Activated CD4-positive, alpha-beta T cell treated with anti-CD3 and anti-CD28 coated beads, Interleukin-2, amount 50 U/mL, for 24 hours (primary cell): ENCODE measurements around the gene ABL1.
"Not testable (repeated sequence)": the region's sequence is repeated elsewhere in the genome, so short reads cannot be mapped to it uniquely, and the experiment has no call there.

Experiments
- DNase-seq, 2 donors: peaks; one replicate each; pipeline ENCODE4 v3.0.0-alpha.2; 2020; ENCODE audit warnings: low read depth in 1 of 2, low spot score in 1 of 2

The ABL1 gene

GRCh38 chr9:130834371-130835336 lies at the start of gene ABL1:
Gene ABL1 (plus strand): TSS chr9:130835254. CDS start chr9:130835447, 193 bp downstream.
- DNase-seq = peak; percentile 31 to 45

GRCh38 chr9:130785940-130786508 lies 49.0 kb upstream of the ABL1 start:
- no peak for DNase-seq

- no peak for DNase-seq
Measured at GRCh38 chr9:130786526-130786925, 48.5 kb upstream of the ABL1 start.

- no peak for DNase-seq
Measured at GRCh38 chr9:130789747-130790672, 45.0 kb upstream of the ABL1 start.

- DNase-seq = no peak
Measured at GRCh38 chr9:130791303-130791894, 43.7 kb upstream of the ABL1 start.

- no peak for DNase-seq
Measured at GRCh38 chr9:130793589-130793988, 41.5 kb upstream of the ABL1 start.

GRCh38 chr9:130794021-130794420 lies 41.0 kb upstream of the ABL1 start:
- DNase-seq = not testable (repeated sequence)

- not testable (repeated sequence) for DNase-seq
Measured at GRCh38 chr9:130794423-130794822, 40.6 kb upstream of the ABL1 start.

- DNase-seq = no peak
Measured at GRCh38 chr9:130794923-130795495, 40.0 kb upstream of the ABL1 start.

GRCh38 chr9:130803116-130803515 lies 31.9 kb upstream of the ABL1 start:
- not testable (repeated sequence) for DNase-seq

GRCh38 chr9:130805510-130806326 lies 29.3 kb upstream of the ABL1 start:
- no peak for DNase-seq

- DNase-seq = no peak
Measured at GRCh38 chr9:130806327-130806716, 28.7 kb upstream of the ABL1 start.

GRCh38 chr9:130810609-130811136 lies 24.4 kb upstream of the ABL1 start:
- DNase-seq = no peak

- no peak for DNase-seq
Measured at GRCh38 chr9:130815242-130815808, 19.7 kb upstream of the ABL1 start.

- no peak for DNase-seq
Measured at GRCh38 chr9:130817914-130818313, 17.1 kb upstream of the ABL1 start.

- DNase-seq = no peak
Measured at GRCh38 chr9:130820135-130820738, 14.8 kb upstream of the ABL1 start.

- no peak for DNase-seq
Measured at GRCh38 chr9:130823435-130823834, 11.6 kb upstream of the ABL1 start.

- DNase-seq = no peak
Measured at GRCh38 chr9:130824079-130824478, 11.0 kb upstream of the ABL1 start.
